Panc1 (cell line): ENCODE results near the gene ARFGAP1.

Source experiments
- CTCF ChIP-seq: fragments of 450-650 bp; IDR thresholded peaks from 2 replicates; pipeline ENCODE4 v1.5.1; 2017; ENCODE audit warnings: mild to moderate bottlenecking
- POLR2AphosphoS5 ChIP-seq: IDR thresholded peaks from 2 replicates; pipeline ENCODE4 v1.6.1; 2012; ENCODE audit warnings: mild to moderate bottlenecking, low read depth, low read length, moderate library complexity
- REST ChIP-seq, 2 experiments: IDR thresholded peaks; 2 replicates each; pipeline ENCODE4 v1.6.1; 2011 to 2012; ENCODE audit warnings: low read depth in 2 of 2, control low read depth in 1 of 2, low read length in 1 of 2, mild to moderate bottlenecking in 1 of 2, moderate library complexity in 1 of 2; ENCODE audit not compliant: insufficient read depth in 1 of 2
- SIN3A ChIP-seq: IDR thresholded peaks from 2 replicates; pipeline ENCODE4 v1.6.1; 2012; ENCODE audit warnings: low read depth, mild to moderate bottlenecking, low read length, moderate library complexity, borderline replicate concordance; ENCODE audit not compliant: insufficient read depth
- TCF7L2 ChIP-seq: IDR thresholded peaks from 2 replicates; pipeline ENCODE4 v1.6.1; 2011; ENCODE audit warnings: mild to moderate bottlenecking, low read depth, low read length, inconsistent platforms

- TF ChIP-seq POLR2AphosphoS5 (no peak), CTCF (no peak), REST (IDR thresholded peaks at IDR 0.05; ENCODE audit: insufficient read depth in 1 of 2, low read depth in 2 of 2, low read length in 1 of 2) (no peak), TCF7L2 (no peak), SIN3A (no peak)
These were observed 59.3 kb downstream of the ARFGAP1 start for GRCh38 chr20:63331741-63332400.
